Erythroblast (primary cell): ENCODE measurements around the gene FDPS.

Experiments used
- GATA1 ChIP-seq: IDR thresholded peaks from 2 replicates; pipeline ENCODE4 v1.6.1; 2011; ENCODE audit warnings: low read depth, mild to moderate bottlenecking, control low read depth, low read length, moderate library complexity
- POLR2A ChIP-seq: IDR thresholded peaks from 2 replicates; pipeline ENCODE4 v1.6.1; 2011; ENCODE audit warnings: mild to moderate bottlenecking, low read length

DNA sequence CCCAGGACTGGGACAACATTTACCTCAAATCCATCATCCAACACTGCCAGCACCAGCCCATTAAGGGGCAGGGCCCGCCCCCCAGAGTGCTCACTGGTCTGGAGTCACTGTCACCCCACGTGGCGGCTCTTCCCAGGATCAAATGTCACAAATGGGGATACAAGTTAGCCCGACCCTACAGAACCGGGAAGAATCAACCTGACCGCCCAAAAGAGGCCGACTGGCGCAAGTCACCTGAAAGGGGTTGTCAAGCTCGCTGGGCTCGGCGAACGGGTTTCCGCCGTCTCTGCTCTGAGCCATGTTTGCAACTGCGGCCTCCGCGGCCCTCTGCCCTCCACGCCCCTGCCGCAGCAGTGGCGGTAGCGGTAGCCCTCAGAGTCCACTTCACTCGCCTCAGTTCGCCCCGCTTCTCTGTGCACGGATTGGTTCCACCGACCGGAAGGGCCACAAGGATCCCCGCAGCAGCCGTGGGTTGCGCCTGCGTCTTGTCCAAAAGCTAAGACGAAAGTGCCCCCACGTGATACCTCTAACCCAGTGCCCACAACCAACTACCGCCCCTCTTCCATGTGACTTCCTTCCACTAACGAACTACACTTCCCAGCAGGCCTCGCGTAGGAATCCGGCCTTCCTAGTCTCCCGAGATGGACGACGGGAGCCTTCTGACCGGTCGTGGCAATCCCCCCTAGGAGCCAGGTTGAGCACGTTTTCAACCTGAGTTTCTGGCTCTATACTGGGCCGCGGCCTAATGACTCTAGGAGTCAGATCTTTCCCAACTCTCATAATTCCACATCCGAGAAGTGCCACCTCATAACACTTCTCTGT, 46.6 kb upstream of the FDPS start, which contains the start of gene SCAMP3:
- peak; percentile 88 for TF ChIP-seq POLR2A
- no peak for TF ChIP-seq GATA1
